ENCODE measurements around the gene PDE6D. TPM values are rescaled to one million over a fixed set of nuclear protein-coding genes. Genes with fewer than 3 reads are reported as not detected.
A peak's percentile ranks its signal among the peaks of the same experiment; 100 is the strongest.

PDE6D gene
- total RNA-seq, 4 donors from 2014 or later: 13.0 to 25.3 (median 18.1) TPM

DNA sequence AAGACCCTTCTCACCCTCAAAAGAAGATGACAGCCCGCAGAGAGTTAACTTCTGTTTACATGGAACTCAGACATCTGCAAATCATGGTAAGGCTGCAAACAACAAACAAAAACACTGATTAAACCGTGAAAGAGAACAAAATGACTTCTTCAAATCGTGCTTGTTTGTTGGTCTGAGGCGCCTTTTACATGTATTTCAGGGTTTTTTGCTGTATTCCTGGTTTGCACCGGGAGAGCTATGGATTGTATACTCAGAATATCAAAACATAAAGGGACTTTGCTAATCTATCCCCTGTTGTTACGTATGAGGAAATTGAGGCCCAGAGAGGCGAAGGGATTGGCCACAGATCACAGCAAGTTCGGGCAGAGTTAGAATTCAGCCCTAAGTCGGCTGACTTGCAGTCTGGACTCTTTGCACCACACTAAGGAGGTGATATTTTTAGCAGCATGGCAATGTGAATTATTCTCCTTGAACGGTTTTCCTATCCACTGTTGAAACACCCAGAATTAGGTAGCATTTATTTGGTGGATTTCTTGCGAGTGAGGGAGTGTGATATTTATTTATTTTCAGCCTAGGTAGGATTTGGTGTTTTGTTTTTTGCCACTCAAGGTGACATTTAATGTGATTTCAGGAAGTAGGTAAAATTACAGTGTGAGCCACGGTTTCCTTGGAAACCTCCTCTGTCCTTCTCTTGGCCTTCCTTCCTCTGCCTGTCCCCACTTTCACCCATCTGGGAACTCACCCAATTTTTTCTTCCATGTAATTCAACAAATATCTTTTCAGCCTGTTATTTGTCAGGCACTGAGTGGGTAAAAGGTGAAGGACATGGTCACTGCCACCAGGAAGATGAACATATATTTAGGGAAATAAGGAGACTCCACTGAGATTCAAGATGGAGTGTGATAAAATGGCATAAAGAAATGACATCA is 980 bp upstream of the PDE6D start:
- TF ChIP-seq POLR2A (IDR thresholded peaks at IDR 0.05): no peak
- TF ChIP-seq, protein P1, sequence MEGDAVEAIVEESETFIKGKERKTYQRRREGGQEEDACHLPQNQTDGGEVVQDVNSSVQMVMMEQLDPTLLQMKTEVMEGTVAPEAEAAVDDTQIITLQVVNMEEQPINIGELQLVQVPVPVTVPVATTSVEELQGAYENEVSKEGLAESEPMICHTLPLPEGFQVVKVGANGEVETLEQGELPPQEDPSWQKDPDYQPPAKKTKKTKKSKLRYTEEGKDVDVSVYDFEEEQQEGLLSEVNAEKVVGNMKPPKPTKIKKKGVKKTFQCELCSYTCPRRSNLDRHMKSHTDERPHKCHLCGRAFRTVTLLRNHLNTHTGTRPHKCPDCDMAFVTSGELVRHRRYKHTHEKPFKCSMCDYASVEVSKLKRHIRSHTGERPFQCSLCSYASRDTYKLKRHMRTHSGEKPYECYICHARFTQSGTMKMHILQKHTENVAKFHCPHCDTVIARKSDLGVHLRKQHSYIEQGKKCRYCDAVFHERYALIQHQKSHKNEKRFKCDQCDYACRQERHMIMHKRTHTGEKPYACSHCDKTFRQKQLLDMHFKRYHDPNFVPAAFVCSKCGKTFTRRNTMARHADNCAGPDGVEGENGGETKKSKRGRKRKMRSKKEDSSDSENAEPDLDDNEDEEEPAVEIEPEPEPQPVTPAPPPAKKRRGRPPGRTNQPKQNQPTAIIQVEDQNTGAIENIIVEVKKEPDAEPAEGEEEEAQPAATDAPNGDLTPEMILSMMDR (IDR thresholded peaks at IDR 0.05): no peak
- no peak for DNase-seq (ENCODE audit: low spot score in 2 of 2)
- H3K4me3 ChIP-seq (ENCODE audit: low read depth, poor library complexity, severe bottlenecking): peak overlapping the region; percentile 86
- WGBS, 2 donors: 4 to 5% methylated on average over 12 of the region's 12 CpGs
- intact Hi-C loops (cut with DNase I; ENCODE audit: low total_unique reads): no loop called here

GRCh38 chr2:231780123-231780908 is 766 bp downstream of the PDE6D start:
- intact Hi-C loops (cut with DNase I; ENCODE audit: low total_unique reads): no loop called here
- DNase-seq (ENCODE audit: low spot score in 2 of 2): peak; percentile 14 to 86
- peak overlapping the region; percentile 86 for H3K4me3 ChIP-seq (ENCODE audit: low read depth, poor library complexity, severe bottlenecking)
- 4 to 6% methylated on average over 42 to 47 of the region's 51 CpGs for WGBS, 2 donors
- no peak for TF ChIP-seq POLR2A (IDR thresholded peaks at IDR 0.05)
- TF ChIP-seq, protein P1 (IDR thresholded peaks at IDR 0.05): no peak

GRCh38 chr2:231769170-231770136 is 11.6 kb downstream of the PDE6D start:
- intact Hi-C loops (cut with DNase I; ENCODE audit: low total_unique reads): no loop called here
- 85 to 91% methylated on average over 6 of the region's 6 CpGs for whole genome bisulfite sequencing, 2 donors
- TF ChIP-seq, protein P1 (IDR thresholded peaks at IDR 0.05): no peak
- TF ChIP-seq POLR2A (IDR thresholded peaks at IDR 0.05): no peak
- H3K4me3 ChIP-seq (ENCODE audit: low read depth, poor library complexity, severe bottlenecking): no peak overlapping the region
- no peak for DNase-seq (ENCODE audit: low spot score in 2 of 2)

DNA sequence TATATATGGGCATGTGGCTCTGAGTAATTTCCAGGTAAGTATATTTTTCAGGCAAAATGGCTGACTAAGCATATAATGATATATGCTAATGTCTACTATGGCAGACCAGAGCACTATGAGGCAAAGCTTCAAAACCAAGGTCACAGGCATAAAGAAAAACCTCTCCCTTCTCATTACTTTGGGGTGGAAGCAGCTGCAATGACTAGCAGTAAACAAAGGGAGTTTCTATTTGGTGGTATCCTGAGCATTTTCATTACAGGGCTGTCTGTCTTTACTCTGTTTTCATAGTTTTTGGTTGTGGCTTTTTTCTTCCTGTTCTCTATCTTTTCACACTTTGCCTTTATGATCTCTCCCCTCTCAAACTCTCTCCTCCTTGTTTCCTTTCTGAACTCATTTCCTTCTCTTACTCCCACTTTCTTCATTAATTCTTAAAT is 15.6 kb downstream of the PDE6D start:
- H3K4me3 ChIP-seq (ENCODE audit: low read depth, poor library complexity, severe bottlenecking): no peak overlapping the region
- DNase-seq (ENCODE audit: low spot score in 2 of 2): no peak
- no peak for TF ChIP-seq POLR2A (IDR thresholded peaks at IDR 0.05)
- TF ChIP-seq, protein P1 (IDR thresholded peaks at IDR 0.05): no peak
- intact Hi-C loops (cut with DNase I; ENCODE audit: low total_unique reads): no loop called here

DNA sequence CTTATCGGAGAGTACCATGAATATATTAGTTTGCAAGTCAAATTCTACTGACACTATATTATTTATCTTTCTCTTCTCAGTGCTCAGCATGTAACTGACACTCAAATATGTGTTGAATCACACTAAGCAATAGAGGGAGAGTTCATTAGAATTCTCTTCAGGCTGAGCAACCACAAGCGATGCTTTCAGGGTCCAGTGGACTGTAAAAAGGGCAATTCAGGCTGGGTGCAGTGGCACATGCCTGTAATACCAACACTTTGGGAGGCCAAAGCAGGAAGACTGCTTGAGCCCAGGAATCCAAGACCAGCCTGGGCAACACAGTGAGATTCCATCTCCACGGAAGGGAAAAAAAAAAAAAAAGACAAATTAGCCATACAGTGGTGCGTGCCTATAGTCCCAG is 16.3 kb downstream of the PDE6D start:
- whole genome bisulfite sequencing, 2 donors: 83% methylated on average over 4 of the region's 4 CpGs
- no peak overlapping the region for H3K4me3 ChIP-seq (ENCODE audit: low read depth, poor library complexity, severe bottlenecking)
- no peak for DNase-seq (ENCODE audit: low spot score in 2 of 2)
- intact Hi-C loops (cut with DNase I; ENCODE audit: low total_unique reads): no loop called here
- TF ChIP-seq, protein P1 (IDR thresholded peaks at IDR 0.05): no peak
- no peak for TF ChIP-seq POLR2A (IDR thresholded peaks at IDR 0.05)

All from lower leg skin (tissue), 4 donors.